Inflammatory macrophage (primary cell): Measurements from ENCODE around the gene KRT32.
"Not testable (repeated sequence)": the region's sequence is repeated elsewhere in the genome, so short reads cannot be mapped to it uniquely, and the experiment has no call there.

ENCODE experiments used
- DNase-seq, 2 donors: peaks; one replicate each; pipeline ENCODE4 v3.0.0-alpha.2; 2020 to 2022

KRT32 gene

GRCh38 chr17:41424111-41424635, 43.0 kb downstream of the KRT32 start, which contains the start of gene KRT37:
Gene KRT37 (minus strand): TSS chr17:41424585. CDS start chr17:41424523, 62 bp downstream.
- DNase-seq, result no peak

GRCh38 chr17:41422586-41422985, 44.6 kb downstream of the KRT32 start:
- DNase-seq, result not testable (repeated sequence)

GRCh38 chr17:41421617-41422016, 45.6 kb downstream of the KRT32 start:
- no peak for DNase-seq

GRCh38 chr17:41421116-41421515, 46.1 kb downstream of the KRT32 start:
- DNase-seq, result no peak

- no peak for DNase-seq
These were observed 47.1 kb downstream of the KRT32 start for GRCh38 chr17:41420134-41420533.

- no peak for DNase-seq
These were observed 47.5 kb downstream of the KRT32 start for GRCh38 chr17:41419716-41420115.

GRCh38 chr17:41418116-41418860, 48.9 kb downstream of the KRT32 start:
- no peak for DNase-seq

- DNase-seq, result no peak
These were observed 49.6 kb downstream of the KRT32 start for GRCh38 chr17:41417576-41418015.

- DNase-seq, result no peak
These were observed 50.1 kb downstream of the KRT32 start for GRCh38 chr17:41417127-41417526.

- DNase-seq, result no peak
These were observed 50.7 kb downstream of the KRT32 start for GRCh38 chr17:41416479-41416878.

- no peak for DNase-seq
These were observed 51.3 kb downstream of the KRT32 start for GRCh38 chr17:41415833-41416335.

GRCh38 chr17:41415411-41415810, 51.8 kb downstream of the KRT32 start:
- DNase-seq, result no peak

GRCh38 chr17:41413982-41414381, 53.2 kb downstream of the KRT32 start:
- DNase-seq, result no peak

GRCh38 chr17:41413353-41413957, 53.7 kb downstream of the KRT32 start:
- no peak for DNase-seq

GRCh38 chr17:41411072-41411840, 55.9 kb downstream of the KRT32 start:
- DNase-seq, result no peak
